Suppressor macrophage treated with lipopolysaccharide for 1 hour (primary cell): ENCODE results near the gene SLC9A3.

Experiments
- DNase-seq, 3 donors: peaks; one replicate each; pipeline ENCODE4 v3.0.0-alpha.2; 2020 to 2022

The SLC9A3 gene

DNA sequence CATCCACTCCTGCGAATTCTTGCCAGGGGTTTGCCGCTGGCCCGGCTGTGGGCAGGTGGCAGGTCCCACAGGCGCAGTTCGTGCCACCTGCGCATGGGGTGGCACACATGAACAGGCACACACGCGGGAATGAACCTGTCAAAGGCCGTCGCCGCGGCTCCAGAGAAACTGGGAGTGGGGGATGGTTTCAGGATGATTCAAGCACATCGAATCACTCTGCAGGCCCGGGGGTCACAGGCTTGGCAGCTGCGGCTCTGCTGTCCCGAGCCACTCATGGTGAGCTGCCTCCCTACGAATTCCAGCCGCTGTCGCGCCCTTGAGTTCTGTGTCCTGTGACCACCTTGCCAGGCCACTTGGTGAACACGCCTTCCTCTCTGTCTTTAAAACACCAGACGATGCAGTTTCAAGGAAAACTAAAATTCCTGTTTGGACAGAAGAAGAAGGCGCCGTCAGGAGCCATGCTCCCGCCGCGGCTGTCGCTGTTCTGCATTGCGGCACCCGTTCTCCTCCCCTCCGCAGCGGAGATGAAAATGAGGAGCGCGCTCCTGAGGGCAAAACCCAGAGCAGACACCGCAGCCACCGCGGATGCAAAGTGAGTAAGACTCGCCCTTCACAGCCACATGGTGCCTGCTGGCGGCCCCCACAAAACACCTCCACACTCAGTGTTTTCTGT is 96.7 kb downstream of the SLC9A3 start:
- no peak for DNase-seq

DNA sequence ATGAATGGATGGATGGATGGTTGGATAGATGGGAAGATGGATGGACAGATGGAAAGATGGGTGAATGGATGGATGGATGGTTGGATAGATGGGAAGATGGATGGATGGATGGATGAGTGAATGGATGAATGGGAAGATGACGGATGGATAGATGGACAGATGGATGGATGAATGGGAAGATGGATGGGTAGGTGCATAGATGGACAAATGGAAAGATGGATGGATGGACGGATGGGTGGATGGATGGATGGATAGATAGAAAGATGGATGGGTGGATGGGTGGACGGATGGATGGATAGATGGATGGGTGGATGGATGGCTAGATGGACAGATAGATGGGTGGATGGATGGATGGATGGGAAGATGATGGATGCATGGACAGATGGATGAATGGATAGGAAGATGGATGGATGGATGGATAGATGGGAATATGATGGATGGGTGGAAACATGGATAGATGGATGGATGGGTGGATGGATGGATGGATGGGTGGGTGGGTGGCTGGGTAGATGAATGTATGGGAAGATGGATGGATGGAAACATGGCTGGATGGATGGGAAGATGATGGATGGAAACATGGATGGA is 97.8 kb downstream of the SLC9A3 start:
- DNase-seq: no peak

DNA sequence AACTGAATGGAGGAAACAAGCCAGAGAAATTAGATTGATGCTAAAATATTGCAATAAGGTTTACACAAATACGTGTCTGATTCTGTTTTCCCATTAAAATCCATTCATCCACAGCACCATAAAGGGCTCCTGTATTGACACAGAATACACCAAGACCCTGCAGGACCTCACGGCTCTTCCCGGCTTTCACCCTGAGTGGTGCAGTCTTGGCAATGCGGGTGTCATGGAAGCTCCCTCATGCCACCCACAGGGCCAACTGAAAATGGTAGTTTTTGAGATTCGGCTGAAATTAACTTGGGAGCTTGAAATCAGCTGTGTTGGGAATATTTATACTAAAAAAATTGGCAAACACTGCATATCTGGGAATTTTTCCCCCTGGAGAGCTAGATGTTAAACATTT is 98.5 kb downstream of the SLC9A3 start:
- peak; percentile 34 to 57 (median 53) for DNase-seq

DNA sequence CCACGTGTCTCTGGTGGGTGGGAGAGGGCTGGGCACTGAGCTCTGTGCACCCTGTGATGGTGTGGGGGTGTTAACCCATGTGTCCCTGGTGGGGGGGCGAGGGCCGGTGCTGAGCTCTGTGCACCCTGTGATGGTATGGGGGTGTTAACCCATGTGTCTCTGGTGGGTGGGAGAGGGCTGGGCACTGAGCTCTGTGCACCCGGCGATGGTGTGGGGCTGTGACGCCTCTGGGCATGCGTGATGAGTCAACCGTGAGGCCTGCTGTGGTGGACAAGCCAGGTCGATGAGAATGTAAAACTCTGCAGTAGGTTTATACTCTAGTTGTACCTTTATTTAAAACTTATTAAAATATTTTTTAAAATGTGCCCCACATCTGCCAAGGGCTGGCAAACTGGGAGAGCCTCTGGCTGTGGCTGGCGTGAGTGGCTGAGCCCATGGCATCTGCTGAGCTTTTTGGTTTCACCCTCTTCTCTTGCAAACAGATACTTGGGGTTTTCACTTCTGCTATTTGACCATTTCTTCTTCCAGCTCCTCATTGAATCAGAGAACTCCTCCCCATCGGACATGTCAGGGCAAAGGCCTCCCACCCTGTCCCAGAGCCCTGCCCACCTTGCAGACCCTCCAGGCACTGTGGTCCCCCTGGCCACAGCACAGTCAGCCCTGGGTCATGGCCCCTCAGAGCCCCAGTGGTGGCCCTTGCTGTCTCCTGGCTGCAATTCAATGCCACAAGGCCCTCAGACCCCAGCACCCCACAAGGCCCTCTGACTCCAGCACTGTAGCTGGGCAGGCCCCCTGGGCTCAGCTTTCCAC is 99.7 kb downstream of the SLC9A3 start:
- peak; percentile 62 to 67 (median 66) for DNase-seq

DNA sequence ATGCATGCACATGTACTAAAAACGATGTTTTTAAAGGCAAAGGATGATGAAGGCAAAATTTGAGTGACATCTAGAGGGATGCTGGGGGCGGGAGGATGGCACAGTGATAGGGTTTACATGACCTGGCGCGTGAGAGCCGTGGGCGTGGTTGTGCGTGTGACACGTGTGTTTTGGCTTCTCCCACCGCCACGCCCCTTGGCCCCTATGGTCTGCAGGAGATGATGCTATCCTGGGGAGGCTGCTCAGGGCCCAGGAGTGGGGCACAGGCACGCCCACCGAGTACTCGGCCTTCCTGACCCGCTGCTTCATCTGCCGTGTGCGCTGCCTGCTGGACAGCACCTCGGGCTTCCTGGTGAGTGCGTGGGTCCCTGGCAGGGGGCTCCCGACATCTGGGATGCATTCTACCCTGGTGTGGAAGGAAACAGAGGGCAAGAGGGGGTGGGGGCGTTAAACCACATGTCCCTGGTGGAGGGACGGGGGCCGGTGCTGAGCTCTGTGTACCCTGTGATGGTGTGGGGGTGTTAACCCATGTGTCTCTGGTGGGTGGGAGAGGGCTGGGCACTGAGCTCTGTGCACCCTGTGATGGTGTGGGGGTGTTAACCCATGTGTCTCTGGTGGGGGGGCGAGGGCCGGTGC is 100.5 kb downstream of the SLC9A3 start:
- no peak for DNase-seq

DNA sequence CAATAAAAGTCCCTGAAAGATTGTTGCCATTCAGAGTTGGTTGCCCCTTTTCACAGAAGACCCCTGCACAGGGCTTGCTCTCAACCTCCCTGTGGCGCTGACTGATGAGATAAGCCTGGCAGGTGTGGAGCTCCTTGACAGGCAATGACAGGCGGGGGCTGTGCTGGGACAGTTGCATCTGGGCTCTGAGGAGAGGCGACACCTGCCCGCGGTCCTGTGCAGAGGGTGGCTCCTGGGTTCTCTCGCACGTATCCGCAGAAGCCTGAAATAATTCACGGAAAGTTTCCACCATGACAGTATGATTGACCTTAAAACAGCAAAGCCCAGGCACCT is 101.0 kb downstream of the SLC9A3 start:
- no peak for DNase-seq

DNA sequence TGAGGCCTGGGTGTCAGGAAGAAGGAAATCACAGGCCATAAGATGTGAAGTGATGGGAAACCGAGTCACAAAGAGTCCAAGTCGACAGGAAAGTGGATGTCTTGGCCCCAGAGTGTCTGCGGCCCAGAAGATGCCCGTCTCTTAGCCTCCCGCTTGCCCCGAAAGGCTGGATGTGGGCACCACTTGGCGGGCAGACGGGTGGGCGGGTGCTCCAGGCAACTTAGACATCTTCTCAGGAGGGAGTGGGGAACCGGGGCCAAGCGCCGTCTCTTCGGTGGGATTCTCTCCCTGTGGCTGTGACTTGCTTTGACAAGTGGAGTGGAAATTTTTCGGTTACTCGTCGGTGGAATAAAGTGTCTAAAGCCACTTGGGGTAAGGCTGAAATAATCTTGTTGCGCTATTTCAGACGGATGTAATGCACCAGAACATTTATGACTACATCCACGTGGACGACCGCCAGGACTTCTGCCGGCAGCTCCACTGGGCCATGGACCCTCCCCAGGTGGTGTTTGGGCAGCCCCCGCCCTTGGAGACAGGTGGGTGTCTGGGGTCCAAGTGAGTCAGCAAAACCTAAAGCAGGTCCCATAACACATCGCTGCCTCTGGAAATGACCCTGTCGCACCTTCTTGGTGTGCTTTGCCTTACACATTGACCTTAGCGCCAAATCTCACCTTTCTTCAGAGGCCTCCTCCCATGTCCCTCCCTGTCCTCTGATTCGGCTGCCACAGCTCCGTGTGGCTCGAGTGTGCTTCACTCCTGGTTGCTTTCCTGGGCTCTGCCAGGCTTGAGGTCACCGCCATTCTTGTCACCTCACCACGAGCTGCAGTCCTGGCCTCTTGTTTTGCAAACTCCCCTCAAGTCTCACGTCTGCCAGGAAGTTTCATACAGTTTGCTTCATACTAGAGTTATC is 101.7 kb downstream of the SLC9A3 start:
- DNase-seq: no peak

DNA sequence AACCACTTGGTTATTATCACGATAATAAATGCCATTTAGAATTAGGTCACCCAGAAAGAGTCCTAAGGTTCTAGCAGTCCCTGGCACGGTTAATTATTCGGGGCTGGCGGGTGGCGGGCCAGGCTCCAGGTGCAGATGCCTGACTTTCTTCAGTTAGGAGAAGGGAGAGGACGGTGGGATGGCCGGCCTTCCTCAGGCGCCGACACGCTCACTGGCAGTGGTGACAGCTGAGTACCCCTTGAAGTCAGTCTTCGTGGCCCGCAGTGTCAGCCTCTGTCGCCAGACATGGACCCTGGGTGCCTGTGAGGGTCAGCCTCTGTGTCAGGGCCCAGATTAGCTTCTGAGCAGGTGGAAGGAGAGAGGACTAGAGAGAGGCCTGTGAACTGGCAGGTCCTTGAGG is 102.3 kb downstream of the SLC9A3 start:
- no peak for DNase-seq

DNA sequence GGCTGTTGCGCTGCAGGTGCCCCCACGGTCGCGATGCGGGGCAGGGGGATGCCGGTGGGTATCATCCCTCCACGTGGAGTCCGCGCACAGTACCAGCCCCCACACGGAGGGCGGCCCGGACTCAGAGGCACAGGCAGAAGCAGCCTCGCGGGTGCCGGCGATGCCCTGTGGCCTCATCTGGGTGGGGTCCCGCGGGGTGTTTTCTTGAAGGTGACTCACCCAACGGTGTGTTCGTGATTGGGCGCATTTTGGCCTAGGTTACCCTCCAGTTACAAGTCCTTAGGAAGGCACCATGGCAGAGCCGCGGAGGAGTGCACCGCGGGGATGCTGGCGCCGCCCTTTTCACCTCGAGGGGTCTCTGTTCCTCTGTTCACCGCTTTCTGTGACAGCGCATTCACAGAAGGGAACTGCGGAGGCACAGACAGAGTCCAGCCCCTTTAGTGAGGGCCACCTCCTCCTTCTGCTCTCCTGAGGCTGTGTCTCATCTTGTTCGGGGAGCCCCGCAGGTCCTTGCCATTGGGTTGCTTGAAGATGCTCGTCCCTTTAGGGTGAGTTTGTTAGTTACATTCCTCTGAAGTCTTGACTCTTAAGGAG is 102.9 kb downstream of the SLC9A3 start:
- DNase-seq: no peak

DNA sequence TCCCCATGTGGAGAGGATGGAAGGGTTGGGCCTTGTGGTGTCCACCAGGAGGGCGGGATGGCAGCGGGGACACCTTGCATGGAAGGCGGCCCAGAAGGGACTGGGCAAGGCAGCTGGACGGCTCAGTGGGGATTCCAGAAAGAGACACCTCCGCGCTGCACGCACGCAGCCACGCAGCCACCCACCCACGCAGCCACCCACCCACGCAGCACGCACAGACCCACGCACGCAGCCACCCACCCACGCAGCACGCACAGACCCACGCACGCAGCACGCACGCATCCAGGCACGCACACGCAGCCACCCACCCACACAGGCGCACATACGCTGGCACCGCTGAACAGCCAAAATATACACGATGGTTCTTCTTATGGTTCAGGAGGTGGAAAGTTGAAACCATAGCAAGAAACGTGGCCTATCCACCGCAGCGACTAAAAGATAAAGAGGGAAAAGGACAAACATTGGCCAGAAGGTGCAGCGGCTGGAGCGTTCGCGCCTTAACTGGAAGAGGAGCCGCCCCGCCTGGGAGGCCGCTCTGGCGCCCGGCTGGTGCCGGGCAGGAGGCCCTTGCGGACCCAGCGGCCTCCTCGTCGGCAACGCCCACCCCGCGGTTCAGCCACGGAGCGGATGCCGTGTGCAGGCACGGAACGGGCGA is 103.5 kb downstream of the SLC9A3 start:
- no peak for DNase-seq
